Gastroesophageal sphincter (tissue), 4 donors: ENCODE data around the gene CPNE1. TPM values are rescaled to one million over a fixed set of nuclear protein-coding genes. Genes with fewer than 3 reads are reported as not detected.
"Not testable (repeated sequence)": the region's sequence is repeated elsewhere in the genome, so short reads cannot be mapped to it uniquely, and the experiment has no call there.

Experiments
- ATAC-seq: fragments of 150-250 bp; one replicate; pipeline ENCODE4 v1.9.1; 2016; ENCODE audit warnings: mild to moderate bottlenecking, moderate library complexity
- H3K27ac ChIP-seq, 4 donors: fragments of 200-600 bp; sonication (generic) in 3 of 4; 1 replicate in 3 of 4; 2 replicates in 1 of 4; pipeline ENCODE4 v1.5.1; 2016 to 2019
- H3K27me3 ChIP-seq: fragments of 200-600 bp; sonication (generic); one replicate; pipeline ENCODE4 v1.5.1; 2019
- H3K36me3 ChIP-seq, 2 donors: fragments of 200-600 bp; sonication (generic); one replicate each; pipeline ENCODE4 v1.5.1; 2019; ENCODE audit warnings: control low read depth in 1 of 2
- H3K4me1 ChIP-seq, 3 donors: fragments of 200-600 bp; sonication (generic); 1 replicate in 2 of 3; 2 replicates in 1 of 3; pipeline ENCODE4 v1.5.1; 2016 to 2019; ENCODE audit warnings: control low read depth in 2 of 3
- H3K4me3 ChIP-seq, 2 donors: fragments of 200-600 bp; sonication (generic); one replicate each; pipeline ENCODE4 v1.5.1; 2019; ENCODE audit warnings: mild to moderate bottlenecking in 1 of 2, moderate library complexity in 1 of 2
- H3K9me3 ChIP-seq, 3 donors: fragments of 200-600 bp; sonication (generic); one replicate each; pipeline ENCODE4 v1.5.1; 2017 to 2019; ENCODE audit warnings: control low read depth in 2 of 3
- EP300 ChIP-seq: sonication (generic); formaldehyde crosslinking; IDR thresholded peaks from one replicate; pipeline ENCODE4 v1.6.1; 2017; ENCODE audit warnings: antibody characterized with exemption, mild to moderate bottlenecking
- POLR2A ChIP-seq, 2 donors: fragments of 450-650 bp; IDR thresholded peaks; one replicate each; pipeline ENCODE4 v1.6.1; 2017; ENCODE audit warnings: antibody characterized with exemption in 2 of 2, mild to moderate bottlenecking in 2 of 2, moderate library complexity in 1 of 2
- POLR2AphosphoS5 ChIP-seq: sonication (generic); formaldehyde crosslinking; IDR thresholded peaks from one replicate; pipeline ENCODE4 v1.6.1; 2017; ENCODE audit warnings: antibody characterized with exemption
- WGBS, 2 donors: methylation state at CpG; one replicate each; pipeline ENCODE4 v1.1.5; 2018; ENCODE audit warnings: low coverage in 1 of 2; 5-methylcytosine and 5-hydroxymethylcytosine counted together
- total RNA-seq, 4 donors: library from RNA; depleted of rRNA; stranded (reverse); fragments of >200 nt; gene quantifications; one replicate each; pipeline ENCODE4 v1.1.0, GENCODE V29; 2016
- TF ChIP-seq, protein P1 (sequence below), 4 experiments: fragments of 200-600 bp in 2 of 4; fragments of 450-650 bp in 2 of 4; sonication (generic) in 1 of 4; IDR thresholded peaks; one replicate each; pipeline ENCODE4 v1.5.1; 2017 to 2019; ENCODE audit warnings: antibody characterized with exemption in 4 of 4, mild to moderate bottlenecking in 2 of 4, moderate library complexity in 2 of 4

The CPNE1 gene
- total RNA-seq, 4 donors from 2014 or later: 43.8 to 131 (median 95.2) TPM

DNA sequence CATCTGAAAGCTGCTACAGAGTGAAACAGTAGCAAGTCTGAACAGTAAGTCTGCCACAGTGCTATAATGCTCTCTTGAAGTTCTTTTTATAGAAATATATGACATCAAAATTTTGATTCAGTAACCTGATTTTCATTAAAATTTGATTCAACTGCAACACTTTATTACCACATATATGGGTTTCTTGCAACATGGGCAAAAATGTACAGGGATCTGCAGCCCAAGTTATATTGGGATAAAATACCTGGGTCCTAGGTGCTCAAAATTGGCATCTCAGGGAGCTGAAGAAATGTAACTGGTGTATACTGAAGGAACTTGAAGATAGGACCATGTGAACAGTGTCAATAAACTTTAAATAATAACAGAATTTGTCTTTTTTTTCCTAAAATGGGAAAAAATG, 45.3 kb upstream of the CPNE1 start:
- no peak overlapping the region for H3K27ac ChIP-seq
- no peaks in the 10 kb centered on the region for H3K9me3 ChIP-seq
- no peak for ATAC-seq
- peaks cover 6 to 54% (median 10%) of the 10 kb centered on the region in 3 donors for H3K4me1 ChIP-seq
- peaks cover 13 to 100% of the 10 kb centered on the region in 2 donors for H3K36me3 ChIP-seq
- H3K4me3 ChIP-seq: no peak overlapping the region
- no peak for TF ChIP-seq EP300
- TF ChIP-seq, protein P1, sequence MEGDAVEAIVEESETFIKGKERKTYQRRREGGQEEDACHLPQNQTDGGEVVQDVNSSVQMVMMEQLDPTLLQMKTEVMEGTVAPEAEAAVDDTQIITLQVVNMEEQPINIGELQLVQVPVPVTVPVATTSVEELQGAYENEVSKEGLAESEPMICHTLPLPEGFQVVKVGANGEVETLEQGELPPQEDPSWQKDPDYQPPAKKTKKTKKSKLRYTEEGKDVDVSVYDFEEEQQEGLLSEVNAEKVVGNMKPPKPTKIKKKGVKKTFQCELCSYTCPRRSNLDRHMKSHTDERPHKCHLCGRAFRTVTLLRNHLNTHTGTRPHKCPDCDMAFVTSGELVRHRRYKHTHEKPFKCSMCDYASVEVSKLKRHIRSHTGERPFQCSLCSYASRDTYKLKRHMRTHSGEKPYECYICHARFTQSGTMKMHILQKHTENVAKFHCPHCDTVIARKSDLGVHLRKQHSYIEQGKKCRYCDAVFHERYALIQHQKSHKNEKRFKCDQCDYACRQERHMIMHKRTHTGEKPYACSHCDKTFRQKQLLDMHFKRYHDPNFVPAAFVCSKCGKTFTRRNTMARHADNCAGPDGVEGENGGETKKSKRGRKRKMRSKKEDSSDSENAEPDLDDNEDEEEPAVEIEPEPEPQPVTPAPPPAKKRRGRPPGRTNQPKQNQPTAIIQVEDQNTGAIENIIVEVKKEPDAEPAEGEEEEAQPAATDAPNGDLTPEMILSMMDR (IDR thresholded peaks at IDR 0.05): no peak
- TF ChIP-seq POLR2A (IDR thresholded peaks at IDR 0.05): no peak
- no peak for TF ChIP-seq POLR2AphosphoS5
- H3K27me3 ChIP-seq: no peaks in the 10 kb centered on the region

DNA sequence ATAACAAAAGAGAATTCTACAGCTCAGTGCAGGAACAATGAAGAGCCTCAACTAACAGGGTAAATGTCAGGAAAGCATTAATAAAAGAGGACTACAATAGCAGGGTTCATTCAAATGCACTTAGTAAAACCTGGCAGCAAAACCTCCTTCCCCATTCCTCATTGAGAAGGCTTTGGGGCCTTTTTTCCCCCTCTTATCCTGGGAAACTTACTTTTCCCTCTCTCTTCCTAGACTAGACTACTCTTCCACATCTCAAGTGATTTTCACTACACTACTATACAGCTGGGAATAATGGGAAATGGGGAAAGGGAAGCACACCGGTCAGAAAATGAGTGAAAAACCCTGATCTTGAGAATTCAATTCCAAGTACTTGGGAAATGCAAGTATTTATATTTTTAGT, 44.6 kb upstream of the CPNE1 start:
- Histone ChIP-seq H3K4me3 (no peak overlapping the region), H3K36me3 (peaks cover 15 to 100% of the 10 kb centered on the region in 2 donors), H3K27me3 (no peaks in the 10 kb centered on the region), H3K9me3 (no peaks in the 10 kb centered on the region), H3K4me1 (peaks cover 6 to 47% (median 10%) of the 10 kb centered on the region in 3 donors), H3K27ac (no peak overlapping the region)
- 88 to 90% methylated on average over 1 of the region's 1 CpG for WGBS, 2 donors
- ATAC-seq: no peak
- TF ChIP-seq EP300 (no peak), POLR2A (IDR thresholded peaks at IDR 0.05) (no peak), POLR2AphosphoS5 (no peak)
- TF ChIP-seq, protein P1 (IDR thresholded peaks at IDR 0.05): no peak

- Histone ChIP-seq H3K4me3 (no peak overlapping the region), H3K4me1 (peaks cover 6 to 43% (median 10%) of the 10 kb centered on the region in 3 donors), H3K9me3 (no peaks in the 10 kb centered on the region), H3K27me3 (no peaks in the 10 kb centered on the region), H3K27ac (no peak overlapping the region), H3K36me3 (peaks cover 20 to 100% of the 10 kb centered on the region in 2 donors)
- 15 to 17% methylated on average over 1 of the region's 1 CpG for WGBS, 2 donors
- no peak for ATAC-seq
- no peak for TF ChIP-seq EP300
- TF ChIP-seq, protein P1 (IDR thresholded peaks at IDR 0.05): no peak
- no peak for TF ChIP-seq POLR2AphosphoS5
- TF ChIP-seq POLR2A (IDR thresholded peaks at IDR 0.05): no peak
These were observed 43.8 kb upstream of the CPNE1 start for GRCh38 chr20:35708502-35708901.

DNA sequence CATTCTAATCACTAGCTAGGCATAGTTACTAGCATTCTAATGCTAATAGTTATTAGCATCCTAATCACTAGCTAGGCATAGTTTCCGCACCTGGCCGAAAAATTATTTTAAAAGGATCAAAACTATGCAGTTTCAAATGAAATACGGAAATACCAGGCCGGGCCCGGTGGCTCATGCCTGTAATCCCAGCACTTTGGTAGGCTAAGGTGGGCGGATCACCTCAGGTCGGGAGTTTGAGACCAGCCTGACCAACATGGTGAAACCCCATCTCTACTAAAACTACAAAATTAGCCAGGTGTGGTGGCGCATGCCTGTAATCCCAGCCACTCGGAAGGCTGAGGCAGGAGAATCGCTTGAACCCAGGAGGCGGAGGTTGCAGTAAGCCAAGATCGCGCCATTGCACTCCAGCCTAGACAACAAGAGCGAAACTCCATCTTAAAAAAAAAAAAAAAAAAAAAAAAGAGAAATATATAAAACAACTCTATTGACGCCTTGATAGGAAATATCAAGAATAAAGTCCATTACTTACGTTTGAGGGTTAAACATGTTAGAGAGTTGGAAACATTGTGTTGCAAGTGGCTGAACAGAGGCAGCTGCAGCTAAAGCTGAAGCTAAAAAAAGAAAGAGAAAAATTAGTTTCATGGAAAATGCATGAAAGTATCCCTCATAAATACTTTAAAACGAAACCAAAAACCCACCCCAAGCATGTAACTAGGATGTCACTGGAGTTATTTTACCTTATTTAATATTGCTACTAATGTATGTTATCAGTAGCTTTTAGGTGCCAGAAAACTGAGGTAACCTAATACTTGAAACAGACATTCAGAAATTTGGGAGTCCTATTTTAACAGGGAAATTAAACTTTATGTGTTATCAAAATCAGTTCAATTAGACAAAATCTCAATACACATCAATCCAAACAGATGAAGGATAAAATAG, 42.2 kb upstream of the CPNE1 start:
- not testable (repeated sequence) for H3K27ac ChIP-seq, ATAC-seq, H3K9me3 ChIP-seq, H3K27me3 ChIP-seq, H3K4me3 ChIP-seq
- Histone ChIP-seq H3K36me3 (peaks cover 20 to 100% of the 10 kb centered on the region in 2 donors), H3K4me1 (peaks cover 6 to 44% (median 10%) of the 10 kb centered on the region in 3 donors)
- WGBS, 2 donors: 79 to 80% methylated on average over 8 to 15 of the region's 17 CpGs

DNA sequence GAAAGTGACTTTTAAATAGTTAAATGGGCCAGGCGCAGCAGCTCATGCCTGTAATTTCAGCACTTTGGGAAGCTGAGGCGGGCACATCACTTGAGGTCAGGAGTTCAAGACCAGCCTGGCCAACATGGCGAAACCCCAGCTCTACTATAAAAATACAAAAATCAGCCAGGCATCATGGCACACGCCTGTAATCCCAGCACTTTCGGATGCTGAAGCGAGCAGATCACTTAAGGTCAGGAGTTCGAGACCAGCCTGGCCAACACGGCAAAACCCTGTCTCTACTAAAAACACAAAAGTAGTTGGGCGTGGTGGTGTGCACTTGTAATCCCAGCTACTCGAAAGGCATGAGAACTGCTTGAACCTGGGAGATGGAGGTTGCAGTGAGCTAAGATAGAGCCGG, 41.2 kb upstream of the CPNE1 start:
- H3K27ac ChIP-seq, H3K4me3 ChIP-seq, H3K9me3 ChIP-seq, ATAC-seq, H3K27me3 ChIP-seq: not testable (repeated sequence)
- 80 to 88% methylated on average over 8 to 11 of the region's 11 CpGs for WGBS, 2 donors
- Histone ChIP-seq H3K36me3 (peaks cover 20 to 100% of the 10 kb centered on the region in 2 donors), H3K4me1 (peaks cover 6 to 40% (median 10%) of the 10 kb centered on the region in 3 donors)
